Measurements from ENCODE around the gene PPP1R3G.

DNA sequence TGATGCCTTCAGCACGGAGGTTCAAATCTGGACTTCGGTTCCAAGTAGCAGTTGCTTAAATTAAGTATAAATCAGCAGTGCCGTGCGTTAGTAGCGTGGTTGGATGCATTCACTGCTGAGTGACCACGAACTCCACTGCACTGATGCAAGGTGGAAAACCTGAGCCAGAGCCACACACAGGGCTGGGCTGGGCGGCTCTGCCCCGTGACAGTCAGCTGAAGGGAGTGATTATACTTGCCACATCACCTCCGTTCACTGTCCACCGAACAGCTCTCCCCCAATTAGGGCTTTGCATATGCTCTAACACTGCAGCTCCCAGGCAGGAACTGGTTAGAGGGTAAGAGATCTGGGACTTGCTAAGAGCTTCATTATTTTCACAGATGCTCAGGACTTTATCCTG, 22.2 kb downstream of the PPP1R3G start:
- TF ChIP-seq, protein P1, sequence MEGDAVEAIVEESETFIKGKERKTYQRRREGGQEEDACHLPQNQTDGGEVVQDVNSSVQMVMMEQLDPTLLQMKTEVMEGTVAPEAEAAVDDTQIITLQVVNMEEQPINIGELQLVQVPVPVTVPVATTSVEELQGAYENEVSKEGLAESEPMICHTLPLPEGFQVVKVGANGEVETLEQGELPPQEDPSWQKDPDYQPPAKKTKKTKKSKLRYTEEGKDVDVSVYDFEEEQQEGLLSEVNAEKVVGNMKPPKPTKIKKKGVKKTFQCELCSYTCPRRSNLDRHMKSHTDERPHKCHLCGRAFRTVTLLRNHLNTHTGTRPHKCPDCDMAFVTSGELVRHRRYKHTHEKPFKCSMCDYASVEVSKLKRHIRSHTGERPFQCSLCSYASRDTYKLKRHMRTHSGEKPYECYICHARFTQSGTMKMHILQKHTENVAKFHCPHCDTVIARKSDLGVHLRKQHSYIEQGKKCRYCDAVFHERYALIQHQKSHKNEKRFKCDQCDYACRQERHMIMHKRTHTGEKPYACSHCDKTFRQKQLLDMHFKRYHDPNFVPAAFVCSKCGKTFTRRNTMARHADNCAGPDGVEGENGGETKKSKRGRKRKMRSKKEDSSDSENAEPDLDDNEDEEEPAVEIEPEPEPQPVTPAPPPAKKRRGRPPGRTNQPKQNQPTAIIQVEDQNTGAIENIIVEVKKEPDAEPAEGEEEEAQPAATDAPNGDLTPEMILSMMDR (conservative IDR thresholded peaks at IDR 0.05), result no peak
- TF ChIP-seq ZFX (IDR thresholded peaks at IDR 0.05), result no peak

Data from C4-2B (cell line).